ENCODE results near the gene TCAP. TPM values are rescaled to one million over a fixed set of nuclear protein-coding genes. Genes with fewer than 3 reads are reported as not detected.

Gene TCAP
- polyA plus RNA-seq, 1 of the 3 experiments (the other 2 are of a cell fraction) = 0.43 TPM

- ChIA-PET POLR2A (no interaction called here), CTCF (interaction anchor here (1.0 to 14.5 kb wide), 8 partner anchors 17 to 138 kb away, joined by 3 to 332 read pairs (median 8); partner anchors contain the start of genes NEUROD2, PNMT, STARD3 and TCAP)
- DNase-seq = no peak
- no peak overlapping the region for H3K27ac ChIP-seq (ENCODE audit: low read depth in 2 of 2, low read length in 1 of 2)
- H3K9me3 ChIP-seq = no peaks in the 10 kb centered on the region
- H3K9me2 ChIP-seq = no peaks in the 10 kb centered on the region
- H3K4me2 ChIP-seq = peak overlapping the region; percentile 63; the same call in 1 of the 2 replicates
- H4K20me1 ChIP-seq (ENCODE audit: insufficient read depth) = no peaks in the 10 kb centered on the region
- H3K36me3 ChIP-seq (replicated peaks in 1 of 2; ENCODE audit: control insufficient read depth in 1 of 2, insufficient read depth in 2 of 2, low read length in 1 of 2) = no peaks in the 10 kb centered on the region
- H2AFZ ChIP-seq (ENCODE audit: low read depth) = no peak overlapping the region
- H3K79me2 ChIP-seq (ENCODE audit: insufficient read depth) = no peaks in the 10 kb centered on the region
- no peaks in the 10 kb centered on the region; the same call in 1 of the 2 replicates for H3K27me3 ChIP-seq (ENCODE audit: insufficient read depth)
- H3K4me3 ChIP-seq (ENCODE audit: low read depth in 2 of 2, low read length in 1 of 2) = no peak overlapping the region
- H3K4me1 ChIP-seq (ENCODE audit: control insufficient read depth in 1 of 2, insufficient read depth in 2 of 2, low read depth in 1 of 2, low read length in 1 of 2) = peaks cover 0 to 12% of the 10 kb centered on the region in 2 experiments; a peak in 1 of 4 replicates
- H3K9ac ChIP-seq = no peak overlapping the region
- TF ChIP-seq MEF2A (IDR thresholded peaks at IDR 0.05; ENCODE audit: borderline replicate concordance, low read depth) (no peak), RCOR1 (IDR thresholded peaks at IDR 0.05; ENCODE audit: low read length) (no peak), CHD2 (IDR thresholded peaks at IDR 0.05; ENCODE audit: low read length, partially characterized antibody) (no peak), GATA2 (CRISPR knock-in tag; IDR thresholded peaks at IDR 0.05) (no peak), EP300 (IDR thresholded peaks at IDR 0.05; ENCODE audit: borderline replicate concordance in 1 of 2, low read depth in 1 of 2, low read length in 1 of 2) (no peak), JUND (IDR thresholded peaks at IDR 0.05) (no peak)
- TF ChIP-seq, protein P1, sequence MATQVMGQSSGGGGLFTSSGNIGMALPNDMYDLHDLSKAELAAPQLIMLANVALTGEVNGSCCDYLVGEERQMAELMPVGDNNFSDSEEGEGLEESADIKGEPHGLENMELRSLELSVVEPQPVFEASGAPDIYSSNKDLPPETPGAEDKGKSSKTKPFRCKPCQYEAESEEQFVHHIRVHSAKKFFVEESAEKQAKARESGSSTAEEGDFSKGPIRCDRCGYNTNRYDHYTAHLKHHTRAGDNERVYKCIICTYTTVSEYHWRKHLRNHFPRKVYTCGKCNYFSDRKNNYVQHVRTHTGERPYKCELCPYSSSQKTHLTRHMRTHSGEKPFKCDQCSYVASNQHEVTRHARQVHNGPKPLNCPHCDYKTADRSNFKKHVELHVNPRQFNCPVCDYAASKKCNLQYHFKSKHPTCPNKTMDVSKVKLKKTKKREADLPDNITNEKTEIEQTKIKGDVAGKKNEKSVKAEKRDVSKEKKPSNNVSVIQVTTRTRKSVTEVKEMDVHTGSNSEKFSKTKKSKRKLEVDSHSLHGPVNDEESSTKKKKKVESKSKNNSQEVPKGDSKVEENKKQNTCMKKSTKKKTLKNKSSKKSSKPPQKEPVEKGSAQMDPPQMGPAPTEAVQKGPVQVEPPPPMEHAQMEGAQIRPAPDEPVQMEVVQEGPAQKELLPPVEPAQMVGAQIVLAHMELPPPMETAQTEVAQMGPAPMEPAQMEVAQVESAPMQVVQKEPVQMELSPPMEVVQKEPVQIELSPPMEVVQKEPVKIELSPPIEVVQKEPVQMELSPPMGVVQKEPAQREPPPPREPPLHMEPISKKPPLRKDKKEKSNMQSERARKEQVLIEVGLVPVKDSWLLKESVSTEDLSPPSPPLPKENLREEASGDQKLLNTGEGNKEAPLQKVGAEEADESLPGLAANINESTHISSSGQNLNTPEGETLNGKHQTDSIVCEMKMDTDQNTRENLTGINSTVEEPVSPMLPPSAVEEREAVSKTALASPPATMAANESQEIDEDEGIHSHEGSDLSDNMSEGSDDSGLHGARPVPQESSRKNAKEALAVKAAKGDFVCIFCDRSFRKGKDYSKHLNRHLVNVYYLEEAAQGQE (IDR thresholded peaks at IDR 0.05; ENCODE audit: low read depth, low read length) = no peak
- H3F3A ChIP-seq (replicated peaks; ENCODE audit: insufficient read depth) = peaks cover 4% of the 10 kb centered on the region
- WGBS (ENCODE audit: low lambda C conversion rate) = 100% methylated on average over 3 of the region's 3 CpGs
Measured at GRCh38 chr17:39617100-39617445, 48.1 kb upstream of the TCAP start.

DNA sequence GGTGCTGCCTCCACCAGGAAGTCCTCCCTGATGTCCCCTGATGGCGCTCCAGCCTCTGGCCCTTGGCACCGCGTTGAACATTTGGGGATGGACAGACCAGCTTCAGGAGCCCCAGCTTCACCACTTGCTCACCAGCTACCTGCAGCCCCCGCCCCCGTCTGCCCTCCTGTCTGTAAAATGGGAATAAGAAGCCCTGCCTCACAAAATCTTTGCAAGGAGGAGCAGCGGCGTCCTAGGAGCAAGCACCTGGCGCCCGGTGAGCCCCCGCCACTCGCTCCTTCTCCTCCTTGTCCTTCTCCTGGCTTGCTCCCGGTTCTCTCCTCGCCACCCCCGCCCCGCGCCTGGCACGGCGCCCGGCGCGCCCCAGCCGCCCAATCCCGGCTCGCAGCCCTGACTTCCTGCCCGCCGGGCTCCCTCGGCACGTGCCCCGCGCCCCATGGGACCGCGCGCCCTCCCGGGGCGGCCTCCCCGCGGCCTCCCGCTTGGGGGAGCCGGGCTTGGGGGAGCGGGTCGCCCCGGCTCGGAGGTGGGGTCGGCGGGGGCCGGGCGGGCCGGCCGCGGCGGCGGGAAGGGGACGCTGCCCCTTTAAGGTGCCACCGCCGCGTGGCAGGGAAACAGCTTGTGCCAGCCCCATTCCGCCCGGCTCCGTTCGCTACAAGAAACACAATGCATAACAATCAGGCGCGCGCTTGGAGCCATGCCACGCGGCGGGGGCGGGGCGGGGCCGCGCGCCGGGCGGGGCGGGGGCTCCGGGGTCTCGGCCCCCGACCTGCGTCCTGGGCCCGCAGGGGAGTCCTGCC lies 47.5 kb upstream of the TCAP start:
- Histone ChIP-seq H3K9me3 (no peaks in the 10 kb centered on the region), H3K4me3 (ENCODE audit: low read depth in 2 of 2, low read length in 1 of 2) (peak overlapping the region; percentile 42 to 67), H3K27ac (ENCODE audit: low read depth in 2 of 2, low read length in 1 of 2) (no peak overlapping the region), H3F3A (replicated peaks; ENCODE audit: insufficient read depth) (peaks cover 5% of the 10 kb centered on the region), H2AFZ (ENCODE audit: low read depth) (0 out of 2 replicates have a peak overlapping the region, but pooled peaks have one; percentile 70), H3K4me1 (ENCODE audit: control insufficient read depth in 1 of 2, insufficient read depth in 2 of 2, low read depth in 1 of 2, low read length in 1 of 2) (peaks cover 0 to 12% of the 10 kb centered on the region in 2 experiments; a peak in 1 of 4 replicates), H3K79me2 (ENCODE audit: insufficient read depth) (no peaks in the 10 kb centered on the region), H3K4me2 (peak overlapping the region; percentile 82), H3K27me3 (ENCODE audit: insufficient read depth) (no peaks in the 10 kb centered on the region; the same call in 1 of the 2 replicates), H3K36me3 (replicated peaks in 1 of 2; ENCODE audit: control insufficient read depth in 1 of 2, insufficient read depth in 2 of 2, low read length in 1 of 2) (no peaks in the 10 kb centered on the region), H3K9ac (peak overlapping the region; percentile 66; the same call in 1 of the 2 replicates), H3K9me2 (no peaks in the 10 kb centered on the region), H4K20me1 (ENCODE audit: insufficient read depth) (0 out of 2 replicates have a peak, but pooled peaks cover 4% of the 10 kb centered on the region)
- peak; percentile 95 for DNase-seq
- CTCF ChIA-PET = interaction anchor here (1.0 to 14.5 kb wide), 10 partner anchors 10 to 137 kb away, joined by 3 to 332 read pairs (median 4); partner anchors contain the start of genes NEUROD2, PNMT, STARD3 and TCAP
- 5% methylated on average over 27 of the region's 79 CpGs for WGBS (ENCODE audit: low lambda C conversion rate)
- POLR2A ChIA-PET = no interaction called here
- TF ChIP-seq ZBTB33 (IDR thresholded peaks at IDR 0.05; ENCODE audit: borderline replicate concordance, low read depth) (no peak), USF1 (IDR thresholded peaks at IDR 0.05; ENCODE audit: borderline replicate concordance, low read depth) (peak; percentile 40; the same call in 1 of the 2 replicates), EP300 (IDR thresholded peaks at IDR 0.05; ENCODE audit: borderline replicate concordance in 1 of 2, low read depth in 1 of 2, low read length in 1 of 2) (no peak), MXI1 (IDR thresholded peaks at IDR 0.05; ENCODE audit: low read depth, low read length) (peak; percentile 67; the same call in 1 of the 2 replicates), MEF2A (IDR thresholded peaks at IDR 0.05; ENCODE audit: borderline replicate concordance, low read depth) (no peak)
- TF ChIP-seq, protein P1 (IDR thresholded peaks at IDR 0.05; ENCODE audit: low read depth, low read length) = 0 out of 2 replicates have a peak, but pooled peaks have one; percentile 9
- TF ChIP-seq, protein P2, sequence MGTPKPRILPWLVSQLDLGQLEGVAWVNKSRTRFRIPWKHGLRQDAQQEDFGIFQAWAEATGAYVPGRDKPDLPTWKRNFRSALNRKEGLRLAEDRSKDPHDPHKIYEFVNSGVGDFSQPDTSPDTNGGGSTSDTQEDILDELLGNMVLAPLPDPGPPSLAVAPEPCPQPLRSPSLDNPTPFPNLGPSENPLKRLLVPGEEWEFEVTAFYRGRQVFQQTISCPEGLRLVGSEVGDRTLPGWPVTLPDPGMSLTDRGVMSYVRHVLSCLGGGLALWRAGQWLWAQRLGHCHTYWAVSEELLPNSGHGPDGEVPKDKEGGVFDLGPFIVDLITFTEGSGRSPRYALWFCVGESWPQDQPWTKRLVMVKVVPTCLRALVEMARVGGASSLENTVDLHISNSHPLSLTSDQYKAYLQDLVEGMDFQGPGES (IDR thresholded peaks at IDR 0.05; ENCODE audit: low read depth, low read length) = no peak

Measured in SK-N-SH (cell line).